ENCODE results near the gene SERPINE2. TPM values are rescaled to one million over a fixed set of nuclear protein-coding genes. Genes with fewer than 3 reads are reported as not detected.

The SERPINE2 gene
- total RNA-seq, 1 experiment from 2014 or later, result 3.8 TPM

DNA sequence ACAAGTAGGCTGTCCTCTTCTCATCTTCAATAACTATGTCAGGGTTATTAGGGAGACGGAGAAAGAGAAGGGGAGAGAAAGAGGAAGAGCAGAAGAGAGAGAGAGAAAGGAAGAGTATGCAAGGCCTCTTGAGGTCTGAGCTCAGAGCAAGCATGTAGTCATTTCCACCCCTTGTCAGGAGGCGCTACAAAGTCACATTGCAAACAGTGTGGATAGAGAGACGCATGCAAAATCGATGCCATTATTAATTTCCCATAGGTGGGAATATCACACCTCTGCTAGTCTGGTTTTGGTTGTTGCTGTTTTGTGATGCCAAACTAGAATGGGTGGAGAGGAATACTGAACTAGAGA, 24.2 kb upstream of the SERPINE2 start:
- Mint-ChIP-seq H3K27ac (ENCODE audit: unreplicated experiment) (no peak overlapping the region), H3K36me3 (ENCODE audit: insufficient read depth, unreplicated experiment) (no peaks in the 10 kb centered on the region), H3K4me3 (ENCODE audit: unreplicated experiment) (no peak overlapping the region), H3K27me3 (ENCODE audit: insufficient read depth, unreplicated experiment) (peaks cover 32% of the 10 kb centered on the region), H3K9me3 (ENCODE audit: unreplicated experiment) (no peaks in the 10 kb centered on the region), H3K4me1 (ENCODE audit: low read depth, unreplicated experiment) (no peaks in the 10 kb centered on the region)
- Histone ChIP-seq H3K4me1 (no peaks in the 10 kb centered on the region), H3K4me3 (ENCODE audit: low read depth, low read length) (no peak overlapping the region), H3K36me3 (ENCODE audit: control insufficient read depth, insufficient read depth, low read length) (no peaks in the 10 kb centered on the region), H3K9me3 (no peaks in the 10 kb centered on the region), H3K27me3 (replicated peaks; ENCODE audit: control insufficient read depth, insufficient read depth, low read length) (no peaks in the 10 kb centered on the region)
- POLR2A ChIA-PET, result no interaction called here
- TF ChIP-seq CTCF (IDR thresholded peaks at IDR 0.05; ENCODE audit: insufficient read depth in 1 of 2, low read depth in 1 of 2, low read length in 1 of 2, severe bottlenecking in 1 of 2, unreplicated experiment in 1 of 2), result no peak
- BruUV-seq (replicated peaks), result no TSS peak
- no peak for DNase-seq
- CTCF ChIA-PET, result interaction anchor here (1.0 to 2.0 kb wide), 3 partner anchors 69 to 93 kb away, joined by 8 to 12 read pairs (median 10); no protein-coding TSS in a partner anchor
- intact Hi-C loops (cut with micrococcal nuclease; ENCODE audit: unreplicated experiment), result no loop called here

- CTCF ChIA-PET, result interaction anchor here (0.6 to 2.0 kb wide), 5 partner anchors 9 to 92 kb away, joined by 3 to 12 read pairs (median 8); no protein-coding TSS in a partner anchor
- intact Hi-C loops (cut with micrococcal nuclease; ENCODE audit: unreplicated experiment), result loop anchor here (1.0 kb wide), 2 partner anchors 69 to 73 kb away; no protein-coding TSS in a partner anchor
- H3K36me3 Mint-ChIP-seq (ENCODE audit: insufficient read depth, unreplicated experiment), result no peaks in the 10 kb centered on the region
These were observed 23.6 kb upstream of the SERPINE2 start for GRCh38 chr2:224062481-224063297.

More at GRCh38 chr2:224062481-224063297, 23.6 kb upstream of the SERPINE2 start:
- H3K4me1 Mint-ChIP-seq (ENCODE audit: low read depth, unreplicated experiment), result no peaks in the 10 kb centered on the region
- Histone ChIP-seq H3K27me3 (replicated peaks; ENCODE audit: control insufficient read depth, insufficient read depth, low read length) (no peaks in the 10 kb centered on the region), H3K4me1 (no peaks in the 10 kb centered on the region), H3K4me3 (ENCODE audit: low read depth, low read length) (no peak overlapping the region), H3K36me3 (ENCODE audit: control insufficient read depth, insufficient read depth, low read length) (no peaks in the 10 kb centered on the region), H3K9me3 (no peaks in the 10 kb centered on the region)
- H3K9me3 Mint-ChIP-seq (ENCODE audit: unreplicated experiment), result no peaks in the 10 kb centered on the region
- TF ChIP-seq CTCF (IDR thresholded peaks at IDR 0.05; ENCODE audit: insufficient read depth in 1 of 2, low read depth in 1 of 2, low read length in 1 of 2, severe bottlenecking in 1 of 2, unreplicated experiment in 1 of 2), result peak; percentile 26 to 34
- POLR2A ChIA-PET, result no interaction called here
- H3K4me3 Mint-ChIP-seq (ENCODE audit: unreplicated experiment), result no peak overlapping the region
- BruUV-seq (replicated peaks), result no TSS peak
- H3K27me3 Mint-ChIP-seq (ENCODE audit: insufficient read depth, unreplicated experiment), result peaks cover 26% of the 10 kb centered on the region
- DNase-seq, result no peak
- H3K27ac Mint-ChIP-seq (ENCODE audit: unreplicated experiment), result no peak overlapping the region
